HG03060 (cell line): Measurements from ENCODE around the gene TBL3.
"Not testable (repeated sequence)": the region's sequence is repeated elsewhere in the genome, so short reads cannot be mapped to it uniquely, and the experiment has no call there.

Experiments used
- ATAC-seq: cut with Tn5 transposase; IDR thresholded peaks from one replicate; pipeline ENCODE4 v1.9.1; 2021; ENCODE audit warnings: low read depth, moderate number of reproducible peaks; ENCODE audit not compliant: unreplicated experiment

Gene TBL3

DNA sequence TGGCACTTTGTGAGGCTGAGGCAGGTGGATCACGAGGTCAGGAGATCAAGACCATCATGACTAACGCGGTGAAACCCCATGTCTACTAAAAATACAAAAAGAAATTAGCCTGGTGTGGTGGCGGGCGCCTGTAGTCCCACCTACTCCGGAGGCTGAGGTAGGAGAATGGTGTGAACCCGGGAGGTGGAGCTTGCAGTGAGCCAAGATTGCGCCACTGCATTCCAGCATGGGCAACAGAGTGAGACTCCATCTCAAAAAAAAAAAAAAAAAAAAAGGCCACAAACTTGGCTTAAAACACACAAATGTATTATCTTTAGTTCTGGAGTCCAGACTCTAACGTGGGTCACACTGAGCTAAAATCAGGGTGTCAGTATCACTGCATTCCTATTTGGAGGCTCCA, 39.9 kb downstream of the TBL3 start:
- not testable (repeated sequence) for ATAC-seq

DNA sequence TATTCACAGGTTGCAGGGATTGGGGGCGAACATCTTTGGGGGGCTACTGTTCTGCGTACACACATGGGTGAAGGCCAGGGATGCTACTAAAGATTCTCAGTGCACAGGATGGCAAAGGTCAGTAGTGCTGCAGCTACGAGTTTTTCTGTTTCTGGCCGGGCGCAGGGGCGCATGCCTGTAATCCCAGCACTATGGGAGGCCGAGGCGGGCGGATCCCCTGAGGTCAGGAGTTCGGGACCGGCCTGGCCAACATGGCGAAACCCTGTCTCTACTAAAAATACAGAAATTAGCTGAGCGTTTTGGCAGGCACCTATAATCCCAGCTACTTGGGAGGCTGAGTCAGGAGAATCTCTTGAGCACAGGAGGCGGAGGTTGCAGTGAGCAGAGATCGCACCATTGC, 41.7 kb downstream of the TBL3 start:
- no peak for ATAC-seq

GRCh38 chr16:2015117-2015946, 43.5 kb downstream of the TBL3 start:
- no peak for ATAC-seq

DNA sequence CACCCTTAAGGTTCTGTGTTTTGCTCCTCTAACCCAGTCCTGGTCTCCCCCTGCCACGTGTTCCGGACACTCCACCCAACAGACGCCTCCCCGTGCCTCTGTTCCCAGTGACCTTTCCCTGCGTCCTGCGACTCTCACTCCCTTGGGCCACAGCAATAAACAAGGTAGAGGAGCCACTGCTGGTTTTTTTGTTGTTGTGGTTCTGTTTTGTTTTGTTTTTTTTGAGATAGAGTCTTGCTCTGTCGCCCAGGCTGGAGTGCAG, 44.0 kb downstream of the TBL3 start:
- ATAC-seq: no peak

GRCh38 chr16:2016407-2016922, 44.6 kb downstream of the TBL3 start:
- ATAC-seq: no peak

DNA sequence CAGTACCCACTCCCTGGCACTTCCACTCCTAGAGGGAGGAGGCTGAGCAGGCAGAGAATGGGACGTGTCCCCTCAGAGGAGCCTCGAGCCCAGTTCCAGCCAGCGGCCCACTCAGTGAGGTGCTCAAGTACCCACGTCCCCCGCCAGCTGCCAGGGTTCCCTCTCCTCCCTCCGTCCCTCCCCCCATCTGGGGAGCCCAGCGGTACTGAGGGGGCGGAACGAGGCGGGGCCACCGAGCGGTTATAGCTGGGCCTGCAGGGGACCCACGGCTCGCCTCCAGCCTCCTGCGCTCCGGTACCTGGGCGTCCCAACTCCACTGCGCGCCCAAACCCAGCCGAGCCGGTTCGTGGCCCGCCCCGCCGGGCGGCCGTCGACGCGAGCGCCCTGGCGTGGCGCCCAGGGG, 47.7 kb downstream of the TBL3 start, which contains the start of gene NPW:
Gene NPW (plus strand): TSS at position 268 of the 403 bp plus-strand sequence.
- ATAC-seq: no peak

DNA sequence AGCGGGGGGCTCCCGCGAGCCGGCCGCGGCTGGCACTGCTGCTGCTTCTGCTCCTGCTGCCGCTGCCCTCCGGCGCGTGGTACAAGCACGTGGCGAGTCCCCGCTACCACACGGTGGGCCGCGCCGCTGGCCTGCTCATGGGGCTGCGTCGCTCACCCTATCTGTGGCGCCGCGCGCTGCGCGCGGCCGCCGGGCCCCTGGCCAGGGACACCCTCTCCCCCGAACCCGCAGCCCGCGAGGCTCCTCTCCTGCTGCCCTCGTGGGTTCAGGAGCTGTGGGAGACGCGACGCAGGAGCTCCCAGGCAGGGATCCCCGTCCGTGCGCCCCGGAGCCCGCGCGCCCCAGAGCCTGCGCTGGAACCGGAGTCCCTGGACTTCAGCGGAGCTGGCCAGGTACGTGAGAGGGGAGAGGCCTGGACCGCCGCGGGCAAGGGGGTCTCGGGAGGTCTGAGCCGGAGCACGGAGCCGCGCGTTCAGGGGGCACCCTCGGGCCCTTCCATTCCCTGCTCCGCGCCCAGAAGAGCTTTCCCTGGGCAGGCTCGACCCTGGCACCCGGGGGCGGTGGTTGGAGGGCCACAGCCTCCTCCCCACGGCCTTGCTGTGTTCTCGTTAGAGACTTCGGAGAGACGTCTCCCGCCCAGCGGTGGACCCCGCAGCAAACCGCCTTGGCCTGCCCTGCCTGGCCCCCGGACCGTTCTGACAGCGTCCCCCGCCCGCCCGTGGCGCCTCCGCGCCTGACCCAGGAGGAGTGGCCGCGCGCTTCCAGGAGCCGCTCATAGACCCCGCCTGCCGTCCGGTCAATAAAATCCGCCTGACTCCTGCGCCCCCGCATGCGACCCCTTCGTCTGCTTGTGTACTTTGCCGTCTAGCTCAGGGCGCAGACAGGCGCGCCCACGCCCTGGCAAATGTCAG, 48.3 kb downstream of the TBL3 start:
- no peak for ATAC-seq

GRCh38 chr16:2022723-2023091, 50.9 kb downstream of the TBL3 start:
- no peak for ATAC-seq

GRCh38 chr16:2023092-2024031, 51.5 kb downstream of the TBL3 start:
- peak; percentile 64 for ATAC-seq

- no peak for ATAC-seq
These were observed 52.2 kb downstream of the TBL3 start for GRCh38 chr16:2024032-2024420.

DNA sequence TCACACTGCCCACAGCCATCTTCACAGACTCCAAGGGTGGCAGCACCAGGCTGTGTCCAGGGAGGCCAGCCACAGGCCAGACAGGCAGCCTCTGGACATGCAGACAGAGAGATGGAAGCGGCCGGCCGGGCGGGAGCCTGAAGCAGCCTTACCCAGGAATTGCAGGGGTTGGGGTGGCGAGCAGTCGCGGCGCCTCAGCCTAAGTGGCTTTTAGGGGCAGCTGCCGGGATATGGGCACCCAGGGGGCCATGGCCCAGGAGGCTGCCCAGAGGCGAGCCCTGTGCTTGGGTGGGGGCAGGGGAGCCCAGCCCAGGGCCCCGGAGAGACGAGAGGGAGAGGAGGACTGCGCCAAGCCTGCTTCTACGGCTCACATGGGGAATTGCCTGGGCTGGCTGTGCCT, 53.4 kb downstream of the TBL3 start:
- no peak for ATAC-seq

DNA sequence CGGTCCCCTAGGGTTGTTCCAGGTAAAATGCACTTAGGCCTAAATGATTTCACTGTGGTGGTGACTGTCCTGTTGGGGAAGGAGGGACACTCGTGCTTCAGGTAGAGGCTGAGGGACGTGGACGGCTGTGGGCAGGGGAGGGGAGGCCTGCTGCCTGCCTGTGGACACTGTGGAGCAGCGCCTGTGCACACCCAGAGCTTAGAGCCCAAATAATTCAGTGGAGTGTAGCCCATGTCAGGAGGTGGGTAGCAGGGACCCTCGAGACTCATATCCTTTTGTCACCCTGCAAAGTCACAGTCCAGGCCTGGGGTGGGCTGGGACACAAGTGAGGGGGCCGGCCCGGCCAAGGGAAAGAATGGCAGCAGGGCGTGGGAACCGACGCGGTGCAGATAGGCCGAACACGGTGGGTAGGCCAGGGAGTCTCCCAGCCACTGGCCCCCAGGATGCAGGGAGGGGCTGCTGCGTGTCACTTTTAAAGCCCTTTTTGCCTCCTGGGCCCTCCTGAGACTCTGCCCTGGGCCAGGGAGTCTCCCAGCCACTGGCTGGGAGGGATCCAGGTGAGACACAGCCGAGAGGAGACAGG, 54.1 kb downstream of the TBL3 start:
- ATAC-seq: no peak

- ATAC-seq: no peak
These were observed 54.7 kb downstream of the TBL3 start, which contains the start of gene NHERF2 for GRCh38 chr16:2026461-2027023. TSS of gene NHERF2 (plus strand) at chr16:2026902. CDS start at chr16:2027006, 104 bp downstream.

DNA sequence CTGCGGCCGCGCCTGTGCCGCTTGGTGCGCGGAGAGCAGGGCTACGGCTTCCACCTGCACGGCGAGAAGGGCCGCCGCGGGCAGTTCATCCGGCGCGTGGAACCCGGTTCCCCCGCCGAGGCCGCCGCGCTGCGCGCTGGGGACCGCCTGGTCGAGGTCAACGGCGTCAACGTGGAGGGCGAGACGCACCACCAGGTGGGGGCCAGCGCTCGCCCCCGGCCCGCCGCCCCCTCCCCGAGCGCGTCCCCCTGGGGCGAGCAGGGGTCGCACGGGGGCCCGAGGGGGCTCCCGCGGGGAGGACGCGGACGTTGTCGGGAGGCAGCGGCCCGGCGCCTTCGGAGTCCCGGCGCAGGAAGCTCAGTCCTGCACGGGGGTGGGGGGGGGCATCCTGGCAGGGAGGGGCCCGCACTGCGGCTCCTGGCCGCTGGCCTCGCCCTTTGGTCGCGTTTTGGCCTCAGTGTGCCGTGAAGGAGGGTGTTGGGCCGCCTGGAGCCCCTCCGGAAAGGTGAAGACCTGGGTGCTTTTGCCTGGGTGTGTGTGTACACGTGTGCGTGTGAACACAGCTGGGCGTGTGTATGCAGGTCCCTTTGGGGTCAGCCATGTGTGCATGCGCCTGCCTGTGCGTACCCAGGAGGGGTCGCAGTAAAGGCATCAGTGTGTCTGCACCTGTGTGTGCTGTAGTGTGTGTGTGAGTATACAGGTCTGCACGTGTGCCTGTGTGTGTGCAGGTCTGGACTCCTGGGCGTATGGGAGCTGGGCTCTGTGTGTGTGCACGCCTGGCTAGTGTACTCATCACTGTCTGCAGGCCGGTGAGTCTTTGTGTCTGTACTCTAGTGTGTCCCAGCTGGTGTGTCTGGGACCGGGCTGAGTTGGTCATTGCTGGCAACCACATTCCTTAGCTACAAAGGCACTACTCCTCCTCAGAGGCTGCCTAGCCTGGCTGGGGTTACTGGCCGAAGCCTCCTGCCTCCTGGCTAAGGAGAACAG, 55.5 kb downstream of the TBL3 start:
- ATAC-seq: no peak

DNA sequence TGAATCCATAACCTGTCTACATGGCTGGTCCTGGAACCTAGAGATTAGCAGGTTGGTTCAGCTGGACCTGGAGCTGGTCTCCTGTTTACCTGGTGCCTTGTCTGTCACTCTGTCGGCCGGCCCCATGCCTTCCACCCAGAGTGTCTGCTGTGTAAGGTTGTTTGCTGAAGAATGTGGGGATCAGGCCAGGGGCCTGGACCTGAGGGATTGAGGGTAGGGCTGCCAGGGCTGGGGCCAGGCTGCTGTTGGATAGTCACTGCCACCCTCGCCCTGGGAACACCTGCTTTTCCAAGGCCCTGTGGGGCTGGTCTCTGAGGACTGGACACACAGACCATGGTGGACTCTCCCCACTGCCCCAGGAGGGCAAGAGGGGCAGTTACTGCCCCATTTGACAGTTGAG, 56.3 kb downstream of the TBL3 start:
- ATAC-seq: no peak

DNA sequence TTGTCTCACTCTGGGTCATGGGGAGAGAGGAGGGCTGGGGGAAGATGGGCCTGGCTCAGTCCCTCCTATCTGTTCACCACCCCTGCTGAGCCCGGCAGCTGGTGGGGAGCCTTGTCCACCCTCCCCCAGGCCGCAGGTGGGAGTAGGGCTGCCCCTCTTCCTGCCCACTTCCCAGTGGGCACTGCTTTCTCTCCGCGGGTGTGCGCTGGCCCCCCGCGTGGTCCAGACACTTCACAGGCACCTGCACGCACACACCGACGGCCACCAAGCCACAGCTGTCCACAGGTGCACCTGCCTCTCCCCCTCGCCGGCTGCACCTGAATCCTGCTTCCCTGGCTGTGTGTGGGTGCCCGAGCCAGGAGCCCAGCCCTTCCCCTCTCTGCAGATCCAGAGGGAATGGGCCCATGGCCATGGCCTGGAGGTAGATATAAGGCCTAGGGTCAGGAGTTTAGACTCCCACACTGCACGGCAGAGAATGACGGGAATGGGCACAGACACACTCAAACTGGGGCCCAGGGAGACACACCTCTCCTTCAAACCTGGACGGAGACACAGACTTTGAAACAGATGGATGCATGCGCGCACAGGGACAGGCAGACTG, 56.9 kb downstream of the TBL3 start:
- ATAC-seq: no peak

DNA sequence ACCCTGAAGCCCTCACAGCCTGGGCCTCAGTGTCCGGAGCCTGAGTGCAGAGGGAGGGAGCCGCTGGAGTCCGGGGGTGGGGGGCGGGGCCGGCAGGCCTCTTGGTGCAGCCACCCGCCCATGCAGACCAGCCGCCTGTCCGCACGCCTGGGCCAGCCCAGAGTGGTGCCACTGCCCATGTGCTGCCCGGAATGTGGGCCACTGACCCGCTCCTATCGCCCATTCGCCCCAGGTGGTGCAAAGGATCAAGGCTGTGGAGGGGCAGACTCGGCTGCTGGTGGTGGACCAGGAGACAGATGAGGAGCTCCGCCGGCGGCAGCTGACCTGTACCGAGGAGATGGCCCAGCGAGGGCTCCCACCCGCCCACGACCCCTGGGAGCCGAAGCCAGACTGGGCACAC, 57.5 kb downstream of the TBL3 start:
- ATAC-seq: no peak

- no peak for ATAC-seq
These were observed 58.2 kb downstream of the TBL3 start for GRCh38 chr16:2030036-2030435.
